PC-3 (cell line): ENCODE results near the gene CAPZB.

Experiments
- CTCF ChIP-seq: fragments of 300-600 bp; sonication (generic); conservative IDR thresholded peaks from 2 replicates; pipeline ENCODE4 v1.5.1; 2017; ENCODE audit warnings: antibody characterized with exemption, low read depth, mild to moderate bottlenecking, low read length
- EZH2 ChIP-seq: fragments of 300-600 bp; sonication (generic); IDR thresholded peaks from one replicate; pipeline ENCODE4 v1.6.1; 2017; ENCODE audit warnings: antibody characterized with exemption, mild to moderate bottlenecking, low read length; ENCODE audit not compliant: unreplicated experiment

GRCh38 chr1:19483261-19483660 is 2.1 kb downstream of the CAPZB start:
- TF ChIP-seq CTCF (no peak), EZH2 (no peak)
